ENCODE results near the gene CADPS.

Gene CADPS

DNA sequence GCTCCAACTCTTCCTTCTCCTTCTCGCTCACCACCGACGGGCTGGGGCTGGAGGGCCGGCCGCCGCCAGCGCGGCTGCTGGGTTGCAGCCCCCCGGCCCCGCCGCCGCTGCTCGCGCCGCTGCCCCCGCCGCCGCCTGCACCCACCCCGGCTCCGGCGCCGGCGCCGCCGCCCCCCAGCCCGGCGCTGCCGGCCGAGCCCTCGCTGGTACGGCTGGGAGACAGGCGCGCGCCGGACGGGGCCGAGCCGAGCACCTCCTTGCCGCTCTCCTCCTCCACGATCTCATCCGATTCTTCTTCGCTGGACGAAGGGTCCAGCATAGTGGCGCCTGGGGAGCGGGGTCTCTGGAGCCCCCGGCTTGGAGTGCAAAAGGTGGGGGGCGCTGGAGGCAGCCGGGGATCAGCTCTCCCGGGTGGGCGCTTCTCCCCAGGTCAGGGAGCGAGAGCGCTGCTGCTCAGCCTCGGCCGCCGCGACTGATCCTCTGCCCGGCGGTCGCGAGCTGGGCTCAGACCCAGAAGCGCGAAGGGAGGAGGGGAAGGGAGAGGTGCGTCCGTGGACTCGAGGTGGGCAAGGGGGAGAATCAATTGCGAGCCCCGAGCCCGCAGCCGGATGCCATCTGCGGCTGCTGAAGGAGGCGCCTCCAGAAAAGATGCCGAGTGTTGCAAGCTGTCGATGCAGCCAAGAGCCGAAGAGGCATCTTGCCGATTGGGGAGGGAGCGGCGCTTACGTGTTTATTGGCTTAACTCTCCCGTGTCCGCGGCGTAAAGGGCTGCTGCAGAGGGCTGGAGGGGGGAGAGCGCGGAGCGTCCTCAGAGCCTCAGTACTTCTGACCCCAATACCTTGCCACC lies at the start of gene CADPS:
TSS of gene CADPS (minus strand) at position 706 of the 847 bp plus-strand sequence. CDS start at position 319, 387 bp downstream.
- no peak for DNase-seq (ENCODE audit: extremely low read depth, low read depth)
- TF ChIP-seq CTCF (IDR thresholded peaks at IDR 0.05; ENCODE audit: low read depth, low read length), result no peak

GRCh38 chr3:62923066-62923465 lies 47.9 kb upstream of the CADPS start:
- no peak for DNase-seq (ENCODE audit: extremely low read depth, low read depth)
- no peak for TF ChIP-seq CTCF (IDR thresholded peaks at IDR 0.05; ENCODE audit: low read depth, low read length)

DNA sequence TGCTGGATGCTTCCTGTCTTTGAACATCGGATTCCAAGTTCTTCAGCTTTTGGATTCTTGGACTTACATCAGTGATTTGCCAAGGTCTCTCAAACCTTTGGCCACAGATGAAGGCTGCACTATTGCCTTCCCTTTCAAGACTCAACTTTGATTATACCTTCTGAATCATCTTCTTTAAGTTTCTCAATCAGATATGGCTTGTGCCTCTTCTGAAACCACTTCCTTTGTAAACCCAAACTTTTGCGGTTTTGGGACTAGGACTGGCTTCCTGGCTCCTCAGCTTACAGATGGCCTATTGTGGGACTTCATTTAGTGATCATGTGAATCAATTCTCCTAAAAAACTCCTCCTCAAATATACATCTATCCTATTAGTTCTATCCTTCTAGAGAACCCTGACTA lies 47.1 kb upstream of the CADPS start:
- DNase-seq (ENCODE audit: extremely low read depth, low read depth), result peak; percentile 31
- TF ChIP-seq CTCF (IDR thresholded peaks at IDR 0.05; ENCODE audit: low read depth, low read length), result no peak

DNA sequence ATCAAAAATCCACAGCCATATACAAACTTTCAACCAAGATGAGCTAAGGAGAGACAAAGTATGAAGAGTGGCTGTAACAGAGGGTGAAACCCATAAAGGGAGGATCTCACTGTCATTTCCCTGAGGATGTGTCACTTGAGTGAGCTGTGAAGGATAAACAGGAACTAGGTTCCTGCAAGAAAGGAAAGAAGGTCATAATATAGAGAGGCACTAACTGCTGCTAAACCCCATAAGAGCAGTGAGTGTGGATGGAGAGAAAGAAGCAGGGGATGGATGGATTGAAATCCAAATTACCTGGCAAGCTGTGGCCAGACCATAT lies 45.2 kb upstream of the CADPS start:
- no peak for DNase-seq (ENCODE audit: extremely low read depth, low read depth)
- no peak for TF ChIP-seq CTCF (IDR thresholded peaks at IDR 0.05; ENCODE audit: low read depth, low read length)

DNA sequence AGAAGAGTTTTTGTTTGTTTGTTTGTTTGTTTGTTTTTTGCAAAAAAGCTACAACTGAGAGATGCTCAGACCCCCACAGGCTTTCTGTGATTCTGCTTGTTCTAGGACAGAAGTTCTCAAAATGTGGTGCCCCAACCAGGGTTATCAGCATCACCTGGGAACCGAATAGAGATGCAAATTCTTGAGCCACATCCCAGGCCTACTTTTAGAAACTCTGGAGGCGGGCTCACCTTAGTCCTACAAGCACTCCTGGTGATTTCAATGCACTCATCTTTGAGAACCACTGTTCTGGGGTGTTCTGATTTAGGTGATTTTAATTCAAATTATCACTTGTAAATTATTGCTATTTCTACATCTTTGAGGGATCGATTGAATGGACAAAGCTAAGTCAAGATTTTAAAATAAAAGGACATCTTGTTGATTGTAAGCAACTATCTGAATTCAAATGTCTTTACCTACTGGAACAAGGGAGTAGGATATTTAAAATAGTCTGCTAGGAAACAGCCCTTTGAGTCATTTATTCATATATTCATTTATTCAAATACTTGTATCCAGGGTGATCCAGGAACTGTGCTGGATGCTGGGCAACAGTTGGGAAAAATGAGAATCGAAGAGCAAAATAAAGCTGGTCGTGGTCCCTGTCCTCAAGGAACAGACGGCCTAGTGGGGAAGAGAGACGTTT lies 44.7 kb upstream of the CADPS start:
- no peak for TF ChIP-seq CTCF (IDR thresholded peaks at IDR 0.05; ENCODE audit: low read depth, low read length)
- no peak for DNase-seq (ENCODE audit: extremely low read depth, low read depth)

DNA sequence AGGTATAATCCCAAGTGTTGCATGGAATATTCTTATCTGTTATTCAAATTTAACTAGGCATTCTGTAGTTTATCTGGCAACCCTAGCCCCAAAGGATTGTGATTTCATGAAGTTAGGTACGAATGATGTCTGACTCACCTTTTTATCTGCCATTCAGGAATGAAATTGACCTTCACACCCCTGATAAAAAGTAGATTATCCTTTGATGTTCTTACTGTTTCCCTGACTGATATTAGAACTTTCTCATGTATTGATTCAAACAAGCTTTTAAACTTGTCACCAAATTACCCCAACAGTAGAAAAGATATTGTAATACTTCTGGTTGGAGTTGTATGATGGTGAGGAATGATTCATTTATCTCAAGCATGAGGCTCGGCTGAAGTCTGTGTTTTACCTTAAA lies 43.6 kb upstream of the CADPS start:
- TF ChIP-seq CTCF (IDR thresholded peaks at IDR 0.05; ENCODE audit: low read depth, low read length), result no peak
- no peak for DNase-seq (ENCODE audit: extremely low read depth, low read depth)

- TF ChIP-seq CTCF (IDR thresholded peaks at IDR 0.05; ENCODE audit: low read depth, low read length), result no peak
- no peak for DNase-seq (ENCODE audit: extremely low read depth, low read depth)
Measured at GRCh38 chr3:62918131-62918530, 42.9 kb upstream of the CADPS start.
